HEK293T (cell line): ENCODE measurements around the gene SPAAR.

Source experiments
- ARNT ChIP-seq: fragments of 450-650 bp; IDR thresholded peaks from 2 replicates; pipeline ENCODE4 v1.6.1; 2017; ENCODE audit warnings: mild to moderate bottlenecking
- BHLHE40 ChIP-seq: fragments of 450-650 bp; IDR thresholded peaks from 2 replicates; pipeline ENCODE4 v1.6.1; 2016; ENCODE audit warnings: mild to moderate bottlenecking, moderate library complexity, borderline replicate concordance
- FOXA1 ChIP-seq: fragments of 450-650 bp; IDR thresholded peaks from 2 replicates; pipeline ENCODE4 v1.6.1; 2016; ENCODE audit warnings: mild to moderate bottlenecking
- FOXK2 ChIP-seq: fragments of 450-650 bp; IDR thresholded peaks from 2 replicates; pipeline ENCODE4 v1.6.1; 2016; ENCODE audit warnings: mild to moderate bottlenecking
- L3MBTL2 ChIP-seq: fragments of 450-650 bp; conservative IDR thresholded peaks from 2 replicates; pipeline ENCODE4 v1.6.1; 2016; ENCODE audit warnings: mild to moderate bottlenecking
- LEF1 ChIP-seq: fragments of 450-650 bp; IDR thresholded peaks from 2 replicates; pipeline ENCODE4 v1.6.1; 2017; ENCODE audit warnings: mild to moderate bottlenecking, borderline replicate concordance
- NFRKB ChIP-seq: fragments of 450-650 bp; IDR thresholded peaks from 2 replicates; pipeline ENCODE4 v1.6.1; 2016; ENCODE audit warnings: mild to moderate bottlenecking, moderate library complexity
- PKNOX1 ChIP-seq: fragments of 450-650 bp; IDR thresholded peaks from 2 replicates; pipeline ENCODE4 v1.6.1; 2016
- SUZ12 ChIP-seq: fragments of 450-650 bp; IDR thresholded peaks from 2 replicates; pipeline ENCODE4 v1.6.1; 2016; ENCODE audit warnings: mild to moderate bottlenecking
- TARDBP ChIP-seq: fragments of 450-650 bp; IDR thresholded peaks from 2 replicates; pipeline ENCODE4 v1.6.1; 2016

DNA sequence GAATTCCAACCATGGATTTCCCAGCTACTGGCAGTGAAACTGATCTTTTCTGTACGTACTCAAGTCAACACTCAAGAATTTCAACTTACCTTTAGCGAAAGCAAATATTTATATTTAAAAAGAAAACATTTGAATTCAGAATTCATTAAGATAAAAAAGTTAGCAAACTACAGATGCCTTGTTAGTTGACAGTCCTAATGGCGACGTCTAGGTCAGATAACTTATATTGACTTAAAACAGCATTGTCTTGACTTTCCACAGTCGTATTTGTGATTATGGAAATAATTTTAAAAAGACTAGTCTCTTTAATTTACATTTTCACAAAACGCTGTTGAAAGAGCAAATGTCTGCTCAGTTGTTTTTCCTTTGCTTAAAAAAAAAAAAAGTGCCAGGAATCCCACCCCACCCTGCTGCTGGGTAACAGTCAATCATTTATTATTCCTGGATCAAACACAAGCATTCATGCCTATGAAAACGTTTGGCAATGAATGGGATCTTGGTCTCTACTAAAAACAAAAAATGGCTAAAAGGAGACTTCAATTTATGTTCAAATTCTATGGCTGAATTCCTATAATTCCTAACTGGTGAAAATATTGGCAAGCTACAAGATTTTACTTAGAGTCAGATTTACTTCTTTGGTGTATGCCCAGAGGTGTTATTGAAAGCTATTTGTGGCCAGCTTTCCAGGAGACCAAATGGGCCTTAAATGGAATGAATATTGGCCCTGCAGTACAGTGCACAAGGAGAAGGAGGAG, 26.6 kb downstream of the SPAAR start:
- no peak for TF ChIP-seq NFRKB
- TF ChIP-seq ARNT: no peak
- TF ChIP-seq TARDBP: no peak
- TF ChIP-seq SUZ12: no peak
- TF ChIP-seq FOXK2: no peak
- no peak for TF ChIP-seq FOXA1
- no peak for TF ChIP-seq L3MBTL2
- no peak for TF ChIP-seq PKNOX1
- no peak for TF ChIP-seq BHLHE40
- no peak for TF ChIP-seq LEF1
